HG03342 (cell line): Measurements from ENCODE around the gene MAGEF1.

Experiments
- ATAC-seq: cut with Tn5 transposase; IDR thresholded peaks from one replicate; pipeline ENCODE4 v1.9.1; 2021; ENCODE audit warnings: mild to moderate bottlenecking, moderate library complexity; ENCODE audit not compliant: unreplicated experiment

Gene MAGEF1

GRCh38 chr3:184670091-184670602 is 41.7 kb downstream of the MAGEF1 start:
- no peak for ATAC-seq

DNA sequence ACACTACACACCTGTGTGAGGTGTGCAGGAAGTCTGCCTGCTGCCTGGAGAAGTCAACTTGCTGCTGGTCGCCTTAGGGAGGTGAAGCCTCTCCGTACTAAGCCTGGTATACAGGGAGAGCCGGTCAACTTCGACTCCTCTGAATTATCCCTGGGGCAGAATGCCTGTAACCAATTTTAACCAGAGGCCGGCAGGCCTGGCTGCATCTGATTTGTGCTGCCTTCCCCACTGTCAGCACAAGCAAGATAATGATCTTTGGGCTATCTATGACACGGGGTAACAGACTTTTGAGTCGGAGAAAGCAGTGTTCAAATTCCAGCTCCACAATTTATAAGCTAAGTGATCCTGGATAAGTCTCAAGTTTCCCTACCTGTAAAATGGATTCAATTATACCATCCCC is 42.3 kb downstream of the MAGEF1 start:
- no peak for ATAC-seq

DNA sequence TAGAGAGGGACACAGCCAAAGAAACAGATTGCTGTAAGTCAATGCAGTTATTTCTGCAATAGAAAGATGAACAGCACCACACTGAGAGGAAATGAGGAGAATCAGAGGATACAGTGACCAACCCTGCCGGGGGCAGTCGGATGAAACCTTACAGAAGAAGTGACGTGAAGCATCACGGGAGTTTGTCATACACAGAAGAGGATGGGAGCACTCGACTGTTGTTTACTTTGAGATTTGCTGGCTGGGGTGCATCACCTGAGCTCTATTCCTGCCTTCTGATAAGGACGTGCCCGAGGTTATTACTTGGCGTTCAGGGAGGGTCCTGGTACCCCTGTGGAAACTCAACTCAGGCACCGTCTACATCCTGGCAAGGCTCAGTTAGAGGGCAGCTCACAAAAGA is 45.4 kb downstream of the MAGEF1 start:
- no peak for ATAC-seq

DNA sequence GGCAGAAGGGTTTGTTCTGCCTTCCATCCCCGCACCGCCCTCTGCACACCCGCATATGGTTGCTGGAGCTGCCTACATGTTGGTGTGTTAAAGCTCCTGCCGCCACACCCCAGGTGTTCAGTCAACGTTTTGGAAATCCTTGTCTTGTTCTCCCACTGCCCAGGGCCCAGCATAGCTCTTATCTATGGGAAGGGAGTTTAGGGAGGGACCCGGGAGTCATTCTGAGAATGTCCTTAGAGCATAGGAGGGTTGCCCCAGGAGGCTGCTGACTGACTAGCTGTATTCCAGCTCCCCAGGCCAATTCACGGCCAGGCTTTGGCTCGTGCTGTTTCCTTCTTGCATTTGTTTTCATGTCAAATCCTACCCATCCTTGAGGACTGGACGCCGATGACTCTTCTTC is 46.8 kb downstream of the MAGEF1 start:
- ATAC-seq = no peak

DNA sequence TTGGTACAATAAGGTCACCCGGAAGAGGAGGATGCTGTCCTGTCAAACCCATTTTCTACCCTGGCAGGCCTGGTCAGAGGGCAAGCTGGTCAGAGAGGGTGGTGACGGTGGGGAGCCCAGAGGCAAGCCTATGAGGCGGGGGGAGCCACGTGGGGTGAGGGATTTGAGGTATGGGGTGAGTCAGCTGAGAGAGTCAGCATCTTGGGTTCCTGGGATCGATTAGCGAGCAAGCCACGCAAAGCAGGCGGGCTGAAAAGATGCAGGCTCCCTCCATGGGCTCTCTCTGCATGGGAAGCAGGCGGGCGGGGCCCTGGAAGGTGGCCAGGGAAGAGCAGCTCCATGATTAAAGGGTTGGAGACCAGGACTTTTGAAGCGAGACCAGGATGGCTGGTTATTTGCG is 48.1 kb downstream of the MAGEF1 start:
- no peak for ATAC-seq

GRCh38 chr3:184663356-184663755 is 48.5 kb downstream of the MAGEF1 start:
- ATAC-seq = no peak

- no peak for ATAC-seq
Measured at GRCh38 chr3:184662187-184662586, 49.7 kb downstream of the MAGEF1 start.

DNA sequence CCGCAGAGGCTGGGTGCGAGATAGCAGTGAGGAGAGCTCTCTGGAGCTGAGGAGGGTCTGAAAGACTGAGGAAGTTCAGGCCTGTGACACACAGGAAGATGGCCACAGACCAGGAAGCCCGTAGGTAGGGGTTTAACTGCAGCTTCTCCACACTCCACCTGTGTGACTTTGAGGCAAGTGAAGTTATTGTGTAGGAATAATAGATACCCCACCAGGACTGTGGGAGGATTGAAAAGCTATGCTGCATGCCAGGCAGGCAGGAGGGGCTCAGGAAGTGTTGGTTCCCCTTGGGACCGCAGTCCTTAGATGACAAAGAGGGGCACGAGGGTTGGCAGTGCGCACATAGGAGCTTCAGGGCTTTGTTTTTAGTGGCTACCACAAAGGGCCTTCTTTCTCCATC is 50.9 kb downstream of the MAGEF1 start:
- ATAC-seq = no peak
